Stimulated activated CD8-positive, alpha-beta memory T cell treated with anti-CD3 and anti-CD28 coated beads, Interleukin-12 subunit alpha, Interleukin-12 subunit beta, amount 100 ng/mL, for 24 hours (primary cell): ENCODE measurements around the gene GLIS1.

Experiments used
- DNase-seq: peaks from one replicate; pipeline ENCODE4 v3.0.0-alpha.2; 2020; ENCODE audit errors: extremely low read depth

Gene GLIS1

DNA sequence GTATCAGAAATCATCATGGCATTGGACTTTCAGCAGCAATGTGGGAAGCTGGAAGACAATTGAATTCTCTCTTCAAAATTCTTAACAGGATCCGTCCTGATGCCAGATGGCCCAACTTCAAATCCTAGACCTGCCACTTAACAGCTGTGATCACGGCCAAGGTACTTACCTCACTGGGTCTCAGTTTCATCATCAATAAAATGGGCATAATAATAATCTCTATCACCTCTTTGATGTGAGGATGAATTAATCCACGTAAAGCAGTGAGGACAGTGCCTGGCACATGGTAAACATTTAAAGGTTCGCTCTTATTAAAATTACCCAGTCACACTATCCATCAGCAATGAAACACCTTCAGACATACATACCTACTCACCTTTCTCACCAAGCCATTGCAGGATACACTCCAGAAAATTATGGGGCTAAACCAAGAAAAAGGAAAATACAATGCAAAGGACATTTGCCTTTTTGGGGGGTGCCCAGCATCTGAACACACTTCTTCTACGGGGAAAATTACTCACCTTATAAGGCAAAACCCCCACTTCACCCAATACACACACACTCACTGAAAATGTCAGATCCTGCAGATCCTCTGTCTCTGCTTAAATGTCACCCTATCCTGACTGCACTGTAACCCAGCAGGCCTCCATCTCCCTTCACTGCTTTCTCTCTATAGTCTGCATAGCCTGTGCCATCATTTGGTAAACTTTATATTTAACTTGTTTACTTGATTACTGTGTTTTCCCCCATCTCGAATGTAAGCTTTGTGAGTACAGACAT is 21.7 kb downstream of the GLIS1 start:
- DNase-seq = no peak

DNA sequence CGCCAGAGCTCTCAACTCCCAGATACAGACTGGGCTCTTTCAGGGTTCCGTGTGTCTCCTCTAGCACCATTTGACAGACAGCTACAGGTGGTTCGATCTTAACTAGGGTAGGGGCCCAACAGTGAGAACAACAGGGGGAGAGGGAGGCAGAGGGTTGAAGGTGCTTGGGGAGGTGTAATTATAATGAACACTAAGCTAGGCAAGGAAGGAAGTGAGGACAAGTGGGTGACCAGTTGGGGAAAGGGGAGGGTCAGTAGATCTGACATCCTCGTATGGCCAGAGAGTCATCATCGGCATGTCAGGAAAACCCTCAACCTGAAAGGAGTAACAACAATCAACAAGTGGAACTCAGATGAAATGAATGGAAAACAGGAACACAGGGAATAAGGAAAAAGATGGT is 22.8 kb downstream of the GLIS1 start:
- DNase-seq = no peak

DNA sequence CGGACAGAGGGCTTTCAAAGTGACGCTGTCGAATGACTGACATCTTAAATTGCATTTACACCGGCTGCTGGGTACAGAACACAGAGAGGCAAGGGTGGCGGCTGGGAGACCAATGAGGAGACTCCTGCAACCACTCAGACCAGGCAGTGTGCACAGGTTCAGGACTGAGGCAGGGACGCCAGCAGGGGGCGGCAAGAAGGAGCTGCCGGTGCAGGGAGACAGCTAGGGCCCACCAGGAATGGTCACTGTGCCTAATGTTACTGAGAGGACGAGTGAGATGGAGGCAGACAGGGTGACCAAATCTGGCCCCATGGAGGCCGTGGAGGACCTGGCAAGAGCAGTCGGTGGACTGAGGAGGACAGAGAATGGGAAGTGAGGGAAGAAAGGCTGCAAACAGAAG is 23.5 kb downstream of the GLIS1 start:
- no peak for DNase-seq

DNA sequence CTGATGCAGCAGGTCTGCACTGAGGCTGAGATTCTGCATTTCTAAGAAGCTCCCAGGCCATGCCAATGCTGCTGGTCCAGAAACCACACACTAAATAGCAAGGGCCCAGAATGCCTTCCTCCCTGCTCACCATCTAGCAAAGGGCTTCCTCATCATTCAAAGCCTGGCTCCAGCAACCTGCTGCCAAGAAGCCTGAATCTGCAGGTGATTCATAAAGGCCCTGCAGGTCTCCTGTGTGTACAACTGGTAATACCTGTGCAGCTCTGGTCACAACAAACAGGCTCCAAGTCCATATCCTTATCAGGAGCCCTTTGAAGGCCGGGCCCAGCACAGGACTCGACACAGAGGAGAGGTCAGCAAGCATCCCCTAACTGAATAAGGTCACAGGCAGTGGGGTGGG is 26.7 kb downstream of the GLIS1 start:
- no peak for DNase-seq

DNA sequence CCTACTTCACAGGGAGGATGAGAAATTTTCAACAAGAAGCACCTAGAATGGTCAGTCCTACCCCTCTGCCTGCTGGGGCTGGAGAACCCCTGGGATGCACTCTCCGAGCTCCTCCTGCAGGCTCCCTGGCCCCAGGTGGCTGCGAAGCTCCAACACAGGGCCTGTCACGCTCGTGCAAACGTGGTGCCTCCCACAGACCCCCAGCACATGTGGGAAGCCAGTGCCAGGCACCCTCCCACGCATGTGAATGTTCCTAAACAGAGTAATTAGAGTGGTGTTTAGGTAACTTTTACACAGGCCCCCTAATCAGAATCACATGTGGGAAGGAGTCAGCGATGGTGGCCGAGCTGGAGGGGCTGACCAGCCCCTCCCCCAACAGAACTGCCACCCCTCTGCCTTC is 28.4 kb downstream of the GLIS1 start:
- no peak for DNase-seq

DNA sequence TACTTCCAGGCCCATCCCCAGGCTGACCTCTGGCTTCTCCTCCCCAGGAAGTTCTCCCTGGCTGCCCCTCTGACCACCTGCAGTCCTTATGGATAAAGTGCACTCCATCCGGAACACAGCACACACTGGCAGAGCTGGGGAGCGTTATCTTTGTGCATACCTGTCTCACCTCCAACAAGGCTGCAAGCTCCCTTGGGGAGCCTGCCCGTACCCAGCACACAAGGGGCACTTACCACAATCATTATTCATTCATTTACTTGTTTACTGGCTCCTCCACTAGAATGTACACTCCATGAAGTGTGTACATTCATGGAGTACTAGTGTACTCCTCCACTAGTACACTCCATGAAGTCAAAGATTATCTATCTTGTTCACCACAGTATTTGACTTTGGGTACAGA is 30.3 kb downstream of the GLIS1 start:
- no peak for DNase-seq

DNA sequence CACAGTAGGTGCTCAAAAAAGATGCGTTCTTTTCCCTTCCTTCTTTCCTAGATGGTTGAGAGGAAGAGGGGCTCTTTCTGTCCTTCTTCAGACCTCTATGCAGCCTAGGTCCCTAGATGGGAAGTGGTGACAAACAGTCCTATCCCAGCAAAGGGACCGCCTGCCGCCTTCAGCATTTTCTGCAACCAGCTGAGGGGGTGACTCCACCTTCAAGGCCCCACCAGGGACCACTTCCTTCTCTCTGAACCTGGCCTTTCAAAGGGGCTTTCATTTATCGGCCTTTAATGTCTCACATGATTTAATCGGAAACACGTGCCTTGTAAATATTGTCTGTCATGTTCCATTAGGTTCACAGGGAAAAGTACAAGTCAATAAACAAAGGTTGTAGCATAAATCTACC is 32.6 kb downstream of the GLIS1 start:
- no peak for DNase-seq

DNA sequence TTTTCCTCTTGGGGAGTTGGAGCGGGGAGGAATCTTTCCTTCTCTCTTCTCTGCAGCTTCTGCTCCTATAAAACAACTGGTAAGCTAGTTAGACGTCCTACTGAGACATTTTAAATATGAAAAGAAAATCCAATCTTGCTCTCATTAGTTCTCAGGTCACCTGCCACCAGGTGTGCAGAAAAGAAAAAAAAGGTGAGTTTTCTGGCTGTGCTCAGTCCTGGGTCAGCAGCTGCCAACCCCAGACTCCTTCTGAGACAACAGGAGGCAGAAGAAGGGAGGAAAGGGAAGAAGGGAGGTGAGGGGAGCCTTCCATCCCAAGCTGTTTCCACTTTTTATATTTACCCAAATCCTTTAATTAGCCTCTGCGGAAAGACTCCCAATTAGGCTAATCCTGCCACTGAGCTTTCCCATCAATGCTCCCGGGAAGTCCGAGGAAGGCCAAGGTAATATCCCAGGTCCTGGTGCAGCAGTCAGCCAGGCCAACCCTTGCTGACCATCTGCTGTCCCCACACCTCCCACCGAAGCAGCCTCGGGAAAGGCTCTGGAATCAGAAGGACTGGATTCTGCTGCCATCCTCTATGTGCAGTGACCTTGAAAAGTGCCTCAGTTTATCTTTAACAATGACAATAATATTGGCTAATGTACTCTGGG is 33.4 kb downstream of the GLIS1 start:
- no peak for DNase-seq

DNA sequence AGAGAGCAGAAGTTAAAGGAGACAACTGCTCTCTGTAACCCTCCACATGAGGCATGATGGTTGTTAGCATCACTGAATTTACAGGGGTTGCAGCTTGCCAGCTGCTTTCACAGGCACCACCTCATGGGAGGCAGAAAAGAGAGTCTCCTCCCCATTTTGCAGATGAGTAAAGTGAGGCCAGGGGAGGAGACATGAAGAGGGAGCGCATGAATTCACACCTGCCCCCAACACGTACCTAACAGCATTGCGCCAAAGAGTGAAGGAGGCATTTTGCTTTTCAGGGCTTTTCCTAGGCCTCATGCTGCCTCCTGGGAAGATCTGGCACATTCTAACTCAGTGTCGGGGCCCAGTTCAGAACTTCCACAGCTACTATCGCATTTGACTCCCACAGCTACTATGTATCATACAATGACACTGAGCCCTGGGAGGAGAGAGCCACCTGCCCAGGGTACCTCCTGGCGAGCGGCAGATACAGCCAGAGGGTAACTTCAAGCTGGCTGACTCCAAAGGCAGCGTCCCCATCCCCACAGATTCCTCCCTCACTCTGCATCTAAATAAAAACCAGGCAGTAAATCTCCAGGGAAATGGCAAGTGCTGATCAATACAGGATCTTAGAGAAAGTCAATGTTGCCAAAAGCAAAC is 34.0 kb downstream of the GLIS1 start:
- no peak for DNase-seq

DNA sequence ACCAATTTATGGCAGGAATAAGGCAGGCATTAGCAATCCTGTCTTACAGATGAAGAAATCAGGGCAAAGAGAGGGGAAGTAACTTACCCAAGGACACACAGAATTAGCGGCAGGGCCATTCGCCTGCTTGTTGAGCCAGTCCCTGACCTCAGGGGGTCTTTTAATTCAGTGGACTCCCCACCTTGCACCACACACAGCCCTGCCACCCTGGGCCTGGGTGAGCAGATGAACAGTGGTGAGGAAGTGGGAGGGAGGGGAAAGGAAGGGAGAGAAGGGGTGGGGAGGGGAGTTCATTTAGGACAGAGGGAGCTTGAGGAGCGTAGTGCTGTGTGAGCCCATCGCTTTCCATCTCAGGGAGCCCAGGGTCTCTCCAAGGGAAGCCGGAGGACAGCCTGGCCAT is 34.7 kb downstream of the GLIS1 start:
- no peak for DNase-seq

DNA sequence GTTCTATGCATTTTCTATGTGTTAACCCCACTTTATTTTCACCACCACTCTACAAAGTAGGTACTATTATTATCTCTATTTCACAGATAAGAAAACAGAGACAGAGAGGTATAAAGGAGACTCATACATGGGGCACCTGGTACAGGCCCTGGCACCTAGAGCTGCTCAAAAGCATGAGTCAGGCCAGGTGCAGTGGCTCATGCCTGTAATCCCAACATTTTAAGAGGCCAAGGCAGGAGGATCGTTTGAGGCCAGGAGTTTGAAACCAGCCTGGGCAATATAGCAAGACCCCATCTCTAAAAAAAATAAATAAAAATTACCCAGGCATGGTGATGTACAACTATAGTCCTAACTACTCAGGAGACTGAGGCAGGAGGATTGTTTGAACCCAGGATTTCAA is 35.8 kb downstream of the GLIS1 start:
- DNase-seq = no peak

DNA sequence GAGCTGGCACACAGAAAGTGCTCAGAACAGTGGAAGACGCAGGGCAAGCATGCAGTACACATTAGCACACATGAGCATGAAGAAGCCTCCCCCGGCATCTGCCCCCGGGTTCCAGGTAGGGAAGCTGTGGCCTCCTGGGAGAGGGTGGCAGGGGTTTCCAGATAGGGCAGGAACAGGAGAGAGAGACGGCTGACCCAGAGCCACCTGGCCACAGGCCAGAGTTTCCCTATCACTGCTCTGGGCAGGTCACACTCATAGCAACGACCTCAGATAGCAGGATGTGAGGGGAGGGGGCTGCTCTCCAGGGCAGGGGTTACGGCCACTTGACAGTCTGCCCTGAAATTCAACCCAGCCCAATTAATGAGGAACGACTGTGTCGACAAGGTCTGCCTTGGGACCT is 36.6 kb downstream of the GLIS1 start:
- no peak for DNase-seq

DNA sequence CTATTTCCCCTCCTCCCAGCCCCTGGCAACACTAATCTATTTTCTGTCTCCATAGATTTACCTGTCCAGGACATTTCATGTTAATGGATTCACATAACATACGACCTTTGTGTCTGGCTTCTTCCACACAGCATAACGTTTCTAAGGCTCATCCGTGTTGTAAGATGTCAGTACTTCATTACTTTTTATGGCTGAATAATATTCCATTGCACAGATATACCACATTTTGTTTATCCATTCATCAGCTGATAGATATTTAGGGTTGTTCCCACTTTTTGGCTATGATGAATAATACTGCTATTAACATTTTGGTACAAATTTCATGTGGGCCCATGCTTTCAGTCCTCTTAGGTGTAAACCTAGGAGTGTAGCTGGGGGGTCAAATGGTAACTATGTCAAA is 38.2 kb downstream of the GLIS1 start:
- DNase-seq = no peak

DNA sequence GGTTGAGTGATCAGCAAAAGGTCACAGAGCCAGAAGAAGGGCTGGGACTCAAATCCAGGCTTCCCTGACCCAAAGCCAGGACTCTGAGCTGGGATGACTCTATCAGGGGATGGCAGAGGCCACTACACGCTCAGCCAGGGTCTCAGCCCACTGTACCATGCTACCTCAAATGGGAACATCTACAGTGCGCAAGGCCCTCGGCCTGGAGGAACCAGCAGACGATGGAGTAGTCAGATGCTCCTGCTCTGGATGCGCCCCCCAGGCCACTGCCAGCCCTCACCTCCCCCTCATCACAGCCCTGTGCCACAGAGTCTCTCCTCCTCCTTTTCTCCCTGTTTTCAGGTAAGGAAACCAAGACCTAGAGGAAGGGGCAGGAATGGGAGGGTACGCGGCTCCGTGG is 39.0 kb downstream of the GLIS1 start:
- no peak for DNase-seq

DNA sequence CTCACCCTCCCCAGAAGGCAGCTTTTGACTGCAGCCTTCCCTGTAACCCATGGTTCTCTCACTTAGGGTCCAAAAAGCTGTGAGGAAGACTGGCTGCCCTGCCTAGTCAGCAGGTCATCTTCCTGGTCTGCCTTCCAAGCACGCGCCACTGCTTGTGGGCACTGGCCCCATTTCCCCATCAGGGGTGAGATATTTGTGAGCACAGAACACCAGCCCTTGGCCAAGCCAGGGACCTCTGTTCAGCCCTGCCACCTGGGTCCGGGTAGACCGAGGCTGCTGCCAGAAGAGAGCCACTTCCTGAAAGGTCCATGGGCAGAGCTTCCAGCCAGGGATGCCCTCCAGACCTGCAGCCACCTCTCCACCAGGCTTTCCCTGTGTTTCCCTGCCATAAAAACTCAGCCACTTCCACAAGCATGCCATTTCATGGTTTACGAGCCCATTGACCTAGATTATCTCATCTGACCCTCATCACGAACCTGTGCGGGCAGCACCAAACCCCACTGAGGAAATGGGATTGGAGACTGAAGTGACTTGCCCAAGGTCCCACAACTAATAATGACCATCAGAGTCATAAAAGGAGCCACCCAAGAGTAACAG is 40.5 kb downstream of the GLIS1 start:
- no peak for DNase-seq

DNA sequence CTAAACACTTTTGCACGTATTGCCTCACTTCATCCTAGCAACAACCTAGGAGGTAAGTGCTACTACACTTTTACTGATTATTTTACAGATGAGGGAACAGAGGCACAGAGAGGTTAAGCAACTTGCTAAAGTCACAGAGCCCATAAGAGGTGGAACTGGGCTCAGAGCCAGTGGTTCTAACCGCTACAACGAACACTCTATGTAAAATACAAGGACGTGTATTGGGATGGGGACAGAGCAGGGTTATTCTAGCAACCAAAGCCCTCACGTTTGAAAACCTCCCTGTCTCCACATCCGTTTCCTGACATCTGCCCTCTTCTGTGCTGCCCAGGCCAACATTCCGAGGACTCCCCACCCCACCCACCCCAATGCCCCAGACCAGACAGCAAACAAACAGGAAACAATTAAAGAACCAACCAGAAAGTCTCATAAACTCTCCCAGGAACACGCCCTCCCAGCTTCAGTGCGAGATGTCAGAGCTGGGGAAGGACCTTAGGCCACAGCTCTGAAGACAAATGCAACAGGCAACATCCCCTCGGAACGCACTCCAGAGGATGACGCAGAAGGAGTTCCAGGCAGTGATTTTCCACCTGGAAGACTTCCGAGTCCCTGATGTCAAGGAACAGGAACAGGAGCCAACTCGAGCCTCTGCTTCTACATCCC is 41.1 kb downstream of the GLIS1 start:
- DNase-seq = no peak

DNA sequence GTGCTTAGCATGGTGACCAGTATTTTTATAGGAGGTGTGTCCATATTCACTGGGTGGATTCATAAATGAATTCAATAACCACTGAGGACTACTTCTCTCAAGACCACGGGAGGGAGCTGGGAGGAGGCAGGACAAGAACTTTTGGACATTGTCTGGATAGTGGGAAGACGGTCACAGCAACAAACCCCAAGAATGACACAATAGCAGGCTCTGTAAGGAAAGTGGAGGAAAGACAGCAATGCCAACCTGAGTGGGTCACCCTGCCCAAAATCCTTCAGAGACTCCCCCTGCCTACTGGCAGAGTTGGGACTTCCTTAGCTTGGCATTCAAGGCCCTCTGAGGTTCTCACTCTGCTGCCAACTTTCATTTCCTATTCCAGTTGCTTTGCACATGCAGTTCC is 42.0 kb downstream of the GLIS1 start:
- DNase-seq = no peak

DNA sequence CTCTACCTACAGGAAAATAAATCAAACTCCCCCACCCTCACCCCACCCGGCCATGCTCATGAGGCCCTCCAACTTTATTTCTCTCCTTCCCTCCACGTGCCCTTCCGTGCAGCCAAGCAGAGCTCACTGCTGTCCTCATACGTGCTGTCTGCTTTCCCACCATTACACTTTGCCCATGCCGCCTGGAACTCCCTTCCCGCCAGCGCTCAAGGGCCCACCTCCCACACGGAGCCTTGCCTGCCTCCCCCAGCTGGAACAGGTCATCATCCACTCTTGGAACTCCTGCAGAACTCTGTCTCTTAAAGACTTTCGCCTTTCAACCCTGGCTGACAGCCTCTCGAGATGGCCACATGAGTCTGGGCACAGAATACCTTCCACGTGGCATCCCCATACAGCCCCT is 42.4 kb downstream of the GLIS1 start:
- no peak for DNase-seq

DNA sequence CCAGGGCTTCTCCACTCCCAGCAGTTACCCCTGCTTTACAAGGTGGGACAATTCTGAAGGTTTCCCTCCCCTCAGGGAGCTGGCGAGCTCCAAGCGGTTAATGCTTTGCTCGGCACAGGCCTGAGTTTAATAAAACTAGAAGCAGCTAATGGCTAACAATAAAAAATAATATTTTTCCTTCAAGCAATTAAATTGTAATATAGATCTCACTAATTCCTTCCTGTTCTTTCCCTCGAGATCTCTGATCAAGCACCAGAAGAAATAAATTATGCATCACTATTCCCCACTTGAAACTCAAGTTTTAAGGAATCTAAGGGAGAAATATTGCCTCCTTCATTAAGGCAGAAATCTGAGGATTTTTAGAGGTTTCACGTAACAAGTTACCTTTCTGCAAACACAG is 42.9 kb downstream of the GLIS1 start:
- no peak for DNase-seq

DNA sequence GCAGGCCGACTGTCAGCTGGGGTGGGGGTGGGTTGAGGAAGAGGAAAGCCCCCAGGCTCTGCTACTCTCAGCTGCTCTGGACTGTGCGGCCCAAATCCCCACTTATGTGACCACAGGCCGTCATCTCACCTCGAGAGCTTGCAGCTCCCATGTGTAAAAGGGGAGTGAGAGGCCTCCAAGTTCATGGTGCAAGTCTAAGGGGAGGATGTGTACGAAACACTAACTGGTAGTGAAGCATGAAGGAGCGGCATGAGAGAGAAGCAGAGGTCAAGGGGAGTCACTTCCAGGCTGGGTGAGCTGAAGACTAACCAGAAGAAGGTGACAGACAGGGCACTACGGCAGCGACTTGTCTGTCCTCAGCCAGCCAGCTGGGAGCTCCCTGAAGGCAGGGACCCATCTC is 43.8 kb downstream of the GLIS1 start:
- no peak for DNase-seq

DNA sequence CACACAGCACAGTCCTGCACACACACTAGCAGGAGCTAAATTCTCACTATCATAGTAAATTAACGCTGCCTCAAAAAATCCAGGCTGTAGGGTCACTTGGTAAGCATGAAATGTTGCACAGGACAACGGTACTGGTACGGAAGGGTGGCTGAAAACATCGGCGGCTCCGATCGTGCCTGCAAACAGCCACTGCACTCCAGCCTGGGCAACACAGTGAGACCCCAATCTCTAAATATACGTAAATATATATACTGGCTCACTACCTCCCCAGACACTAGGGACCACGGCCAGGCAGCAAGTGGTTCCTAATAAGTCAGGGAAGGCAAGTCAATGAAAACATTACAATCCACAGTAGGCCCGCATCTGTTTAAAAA is 44.3 kb downstream of the GLIS1 start:
- DNase-seq = no peak
